OCI-LY7 (cell line): Measurements from ENCODE around the gene ENG. TPM values are rescaled to one million over a fixed set of nuclear protein-coding genes. Genes with fewer than 3 reads are reported as not detected.

ENCODE experiments used
- BruUV-seq: library from RNA; stranded (reverse); fragments of 400-500 nt; replicated peaks from 2 replicates; lab custom pipeline; 2021; lab: Mats Ljungman, UMichigan
- CTCF ChIA-PET: fragments of 300-600 bp; sonication (Branson Sonifier 250); formaldehyde crosslinking; loops from one replicate; lab custom pipeline; 2022; ENCODE audit warnings: antibody characterized with exemption; ENCODE audit not compliant: unreplicated experiment; lab: Charles Lee
- POLR2A ChIA-PET: fragments of 300-600 bp; sonication (Branson Sonifier 250); formaldehyde crosslinking; loops from one replicate; lab custom pipeline; 2022; ENCODE audit warnings: antibody characterized with exemption; lab: Charles Lee
- DNase-seq: peaks from one replicate; pipeline ENCODE4 v3.0.0-alpha.2; 2015; ENCODE audit warnings: low spot score
- H2AFZ ChIP-seq: fragments of 200-600 bp; sonication (generic), shearing (Covaris generic); 2 replicates; pipeline ENCODE4 v1.6.1; 2014; ENCODE audit warnings: mild to moderate bottlenecking, antibody characterized with exemption, low read length, moderate library complexity
- H3K27ac ChIP-seq: fragments of 200-600 bp; sonication (generic); 2 replicates; pipeline ENCODE4 v1.5.1; 2014; ENCODE audit warnings: mixed run types, low read depth, mild to moderate bottlenecking, moderate library complexity, low read length, inconsistent platforms; ENCODE audit not compliant: poor library complexity, severe bottlenecking
- H3K36me3 ChIP-seq: fragments of 200-600 bp; sonication (generic); 2 replicates; pipeline ENCODE4 v1.6.1; 2014; ENCODE audit warnings: mild to moderate bottlenecking, antibody characterized with exemption, low read length, moderate library complexity, mixed read lengths; ENCODE audit not compliant: insufficient read depth
- H3K4me1 ChIP-seq: fragments of 200-600 bp; sonication (generic); 2 replicates; pipeline ENCODE4 v1.5.1; 2014; ENCODE audit warnings: mild to moderate bottlenecking, low read length; ENCODE audit not compliant: insufficient read depth, poor library complexity, severe bottlenecking
- H3K4me2 ChIP-seq: fragments of 200-600 bp; sonication (generic); 2 replicates; pipeline ENCODE4 v1.6.1; 2014; ENCODE audit warnings: mild to moderate bottlenecking, low read length
- H3K4me3 ChIP-seq: fragments of 200-600 bp; sonication (generic); 2 replicates; pipeline ENCODE4 v1.5.1; 2014; ENCODE audit warnings: mild to moderate bottlenecking, low read depth, low read length; ENCODE audit not compliant: poor library complexity, severe bottlenecking
- H3K79me2 ChIP-seq: fragments of 200-600 bp; sonication (generic); 2 replicates; pipeline ENCODE4 v1.6.1; 2016; ENCODE audit warnings: low read depth, mild to moderate bottlenecking, low read length, moderate library complexity, mixed read lengths; ENCODE audit not compliant: insufficient read depth
- H3K9me2 ChIP-seq: fragments of 200-600 bp; sonication (generic); 2 replicates; pipeline ENCODE4 v1.6.1; 2016; ENCODE audit warnings: mild to moderate bottlenecking, low read length, mixed read lengths; ENCODE audit not compliant: insufficient read depth
- H3K9me3 ChIP-seq: fragments of 200-600 bp; sonication (generic); 2 replicates; pipeline ENCODE4 v1.6.1; 2014; ENCODE audit warnings: mild to moderate bottlenecking, mixed run types, low read length, mixed read lengths
- H4K20me1 ChIP-seq: fragments of 200-600 bp; sonication (generic); 2 replicates; pipeline ENCODE4 v1.6.1; 2014; ENCODE audit warnings: mild to moderate bottlenecking, antibody characterized with exemption, low read length, moderate library complexity, mixed read lengths; ENCODE audit not compliant: insufficient read depth
- CTCF ChIP-seq: fragments of 200-600 bp; sonication (generic); conservative IDR thresholded peaks from 2 replicates; pipeline ENCODE4 v1.5.1; 2014; ENCODE audit warnings: mild to moderate bottlenecking, antibody characterized with exemption, low read length, moderate library complexity, mixed read lengths
- EZH2phosphoT487 ChIP-seq: fragments of 200-600 bp; sonication (generic); IDR thresholded peaks from 2 replicates; pipeline ENCODE4 v1.6.1; 2018; ENCODE audit warnings: low read depth, borderline replicate concordance, mild to moderate bottlenecking, mixed run types, antibody characterized with exemption, low read length, moderate library complexity, mixed read lengths
- intact Hi-C: fragments of 100-400 bp; cut with micrococcal nuclease; formaldehyde crosslinking; loops from one replicate; pipeline ENCODE4 v1.10.0; 2022; ENCODE audit not compliant: unreplicated experiment
- total RNA-seq, 2 experiments: library from RNA; depleted of rRNA in 1 of 2; stranded (reverse); fragments of >200 nt in 1 of 2; shearing (Covaris generic) in 1 of 2; gene quantifications; 2 replicates each; pipeline ENCODE4 v1.2.3, GENCODE V29; 2014 to 2022

The ENG gene
- total RNA-seq, 2 experiments from 2014 or later: not detected

GRCh38 chr9:127812936-127813675 lies 41.4 kb downstream of the ENG start:
- intact Hi-C loops: no loop called here
- peaks cover 80% of the 10 kb centered on the region for H3K36me3 ChIP-seq
- CTCF ChIA-PET: interaction anchor here (0.7 kb wide), 1 partner anchor 12 kb away, joined by 3 read pairs; no protein-coding TSS in a partner anchor

GRCh38 chr9:127812011-127812410 lies 42.4 kb downstream of the ENG start:
- H3K9me3 ChIP-seq: no peaks in the 10 kb centered on the region
- H3K4me3 ChIP-seq: no peak overlapping the region
- H4K20me1 ChIP-seq: no peaks in the 10 kb centered on the region; the same call in 1 of the 2 replicates
- H3K9me2 ChIP-seq: no peaks in the 10 kb centered on the region
- H3K4me1 ChIP-seq: peaks cover 18% of the 10 kb centered on the region
- no peak overlapping the region for H3K27ac ChIP-seq
- H3K36me3 ChIP-seq: peaks cover 81% of the 10 kb centered on the region
- no peaks in the 10 kb centered on the region for H3K79me2 ChIP-seq
- DNase-seq: no peak
- intact Hi-C loops: no loop called here
- no TSS peak for BruUV-seq
- H3K4me2 ChIP-seq: no peak overlapping the region
- H2AFZ ChIP-seq: no peak overlapping the region
- ChIA-PET POLR2A (interaction anchor here (0.6 kb wide), 1 partner anchor 64 kb away, joined by 3 read pairs; no protein-coding TSS in a partner anchor), CTCF (no interaction called here)
- TF ChIP-seq CTCF (no peak), EZH2phosphoT487 (no peak)

More at GRCh38 chr9:127812936-127813675, 41.4 kb downstream of the ENG start:
- DNase-seq: no peak
- no TSS peak for BruUV-seq
- POLR2A ChIA-PET: no interaction called here
- Histone ChIP-seq H3K9me3 (no peaks in the 10 kb centered on the region), H3K4me3 (no peak overlapping the region), H3K4me2 (no peak overlapping the region), H3K27ac (no peak overlapping the region), H3K4me1 (peaks cover 18% of the 10 kb centered on the region), H2AFZ (no peak overlapping the region), H3K79me2 (no peaks in the 10 kb centered on the region), H3K9me2 (no peaks in the 10 kb centered on the region), H4K20me1 (no peaks in the 10 kb centered on the region; the same call in 1 of the 2 replicates)
- TF ChIP-seq EZH2phosphoT487 (no peak), CTCF (no peak)
